H1 (cell line): Measurements from ENCODE around the gene RGS6.

Experiments
- CREB1 ChIP-seq: IDR thresholded peaks from 2 replicates; pipeline ENCODE4 v1.6.1; 2012; ENCODE audit warnings: inconsistent platforms
- EP300 ChIP-seq, 2 experiments: IDR thresholded peaks; 1 replicate in 1 of 2; 2 replicates in 1 of 2; pipeline ENCODE4 v1.6.1; 2011 to 2012; ENCODE audit warnings: low read depth in 2 of 2, low read length in 2 of 2, mild to moderate bottlenecking in 2 of 2, borderline replicate concordance in 1 of 2, inconsistent platforms in 1 of 2, moderate library complexity in 1 of 2
- EZH2 ChIP-seq: fragments of 200-600 bp; sonication (generic); IDR thresholded peaks from 2 replicates; pipeline ENCODE4 v1.7.1; 2012; ENCODE audit warnings: low read depth, mild to moderate bottlenecking, moderate library complexity, low read length, inconsistent platforms; ENCODE audit not compliant: severe bottlenecking
- FOSL1 ChIP-seq: IDR thresholded peaks from 2 replicates; pipeline ENCODE4 v1.6.1; 2011; ENCODE audit warnings: mild to moderate bottlenecking, low read depth, low read length, moderate library complexity; ENCODE audit not compliant: insufficient read depth
- JUN ChIP-seq: IDR thresholded peaks from 2 replicates; pipeline ENCODE4 v1.6.1; 2011; ENCODE audit warnings: low read depth, mild to moderate bottlenecking, improper control_type of control experiment, low read length
- NRF1 ChIP-seq: IDR thresholded peaks from 2 replicates; pipeline ENCODE4 v1.6.1; 2011; ENCODE audit warnings: mild to moderate bottlenecking, low read depth, low read length, improper control_type of control experiment
- POLR2A ChIP-seq, 2 experiments: IDR thresholded peaks; 1 replicate in 1 of 2; 2 replicates in 1 of 2; pipeline ENCODE4 v1.6.1; 2011; ENCODE audit warnings: low read depth in 2 of 2, low read length in 2 of 2, mild to moderate bottlenecking in 2 of 2; ENCODE audit errors: control extremely low read depth in 1 of 2
- POLR2AphosphoS5 ChIP-seq: IDR thresholded peaks from 2 replicates; pipeline ENCODE4 v1.6.1; 2011; ENCODE audit warnings: low read depth, low read length
- SUZ12 ChIP-seq: fragments of 200-600 bp; sonication (generic); IDR thresholded peaks from 2 replicates; pipeline ENCODE4 v1.6.1; 2012; ENCODE audit warnings: mild to moderate bottlenecking, inconsistent platforms, low read length, moderate library complexity, mixed read lengths
- TAF1 ChIP-seq: IDR thresholded peaks from 2 replicates; pipeline ENCODE4 v1.6.1; 2011; ENCODE audit warnings: mild to moderate bottlenecking, low read depth, low read length
- TAF7 ChIP-seq: optimal IDR thresholded peaks from 2 replicates; pipeline ENCODE3; 2011; ENCODE audit warnings: low read depth, mild to moderate bottlenecking, inconsistent platforms, low read length, moderate library complexity, borderline replicate concordance
- YY1 ChIP-seq: IDR thresholded peaks from 2 replicates; pipeline ENCODE4 v1.6.1; 2011; ENCODE audit warnings: low read depth, mild to moderate bottlenecking, low read length
- ZNF274 ChIP-seq: IDR thresholded peaks from 2 replicates; pipeline ENCODE4 v1.7.0; 2012; ENCODE audit warnings: low read length, borderline replicate concordance; ENCODE audit errors: extremely low read depth
- TF ChIP-seq, protein P1 (sequence below), 3 experiments: IDR thresholded peaks; 1 replicate in 2 of 3; 2 replicates in 1 of 3; pipeline versions ENCODE4 v1.5.1 to v1.6.1; 2011; ENCODE audit warnings: low read length in 3 of 3, mild to moderate bottlenecking in 3 of 3, inconsistent platforms in 2 of 3, low read depth in 1 of 3, moderate library complexity in 1 of 3; ENCODE audit not compliant: insufficient read depth in 1 of 3; ENCODE audit errors: control extremely low read depth in 1 of 3

DNA sequence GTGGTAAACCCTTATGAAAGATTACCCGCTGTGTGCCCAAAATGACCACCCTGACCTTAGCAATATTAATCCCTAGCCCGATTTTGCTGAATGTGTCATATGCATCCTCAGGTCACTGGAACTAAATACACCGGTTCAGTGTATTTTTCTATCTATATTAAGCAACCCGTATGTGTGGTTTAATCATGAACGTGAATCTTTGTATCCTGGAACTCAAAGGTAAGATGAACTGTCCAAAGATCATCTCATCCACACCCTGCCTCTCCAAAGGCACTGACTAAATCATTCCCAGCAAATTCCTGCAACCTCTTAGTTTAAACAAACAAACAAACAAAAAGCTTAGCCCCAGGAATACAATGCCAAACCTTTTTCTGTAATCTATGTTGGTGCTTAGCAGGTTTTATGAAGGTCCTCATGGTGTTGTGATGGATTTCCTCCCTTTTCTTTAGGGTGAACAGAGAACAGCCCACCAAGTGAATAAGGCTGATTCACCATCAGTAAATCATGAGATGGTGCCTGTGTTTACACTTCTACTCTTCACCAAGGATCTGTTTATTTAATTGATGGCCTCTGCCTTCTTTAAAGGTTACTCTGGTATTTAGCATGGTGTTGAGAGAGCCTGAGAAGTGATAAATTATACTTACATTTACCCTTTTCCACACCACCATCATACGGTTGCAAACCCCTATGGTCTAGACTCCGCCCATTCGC is 663.1 kb downstream of the RGS6 start:
- TF ChIP-seq, protein P1, sequence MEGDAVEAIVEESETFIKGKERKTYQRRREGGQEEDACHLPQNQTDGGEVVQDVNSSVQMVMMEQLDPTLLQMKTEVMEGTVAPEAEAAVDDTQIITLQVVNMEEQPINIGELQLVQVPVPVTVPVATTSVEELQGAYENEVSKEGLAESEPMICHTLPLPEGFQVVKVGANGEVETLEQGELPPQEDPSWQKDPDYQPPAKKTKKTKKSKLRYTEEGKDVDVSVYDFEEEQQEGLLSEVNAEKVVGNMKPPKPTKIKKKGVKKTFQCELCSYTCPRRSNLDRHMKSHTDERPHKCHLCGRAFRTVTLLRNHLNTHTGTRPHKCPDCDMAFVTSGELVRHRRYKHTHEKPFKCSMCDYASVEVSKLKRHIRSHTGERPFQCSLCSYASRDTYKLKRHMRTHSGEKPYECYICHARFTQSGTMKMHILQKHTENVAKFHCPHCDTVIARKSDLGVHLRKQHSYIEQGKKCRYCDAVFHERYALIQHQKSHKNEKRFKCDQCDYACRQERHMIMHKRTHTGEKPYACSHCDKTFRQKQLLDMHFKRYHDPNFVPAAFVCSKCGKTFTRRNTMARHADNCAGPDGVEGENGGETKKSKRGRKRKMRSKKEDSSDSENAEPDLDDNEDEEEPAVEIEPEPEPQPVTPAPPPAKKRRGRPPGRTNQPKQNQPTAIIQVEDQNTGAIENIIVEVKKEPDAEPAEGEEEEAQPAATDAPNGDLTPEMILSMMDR (IDR thresholded peaks at IDR 0.05; ENCODE audit: control extremely low read depth in 1 of 3, insufficient read depth in 1 of 3, low read depth in 1 of 3, low read length in 3 of 3) = no peak
- no peak for TF ChIP-seq EP300 (IDR thresholded peaks at IDR 0.05; ENCODE audit: borderline replicate concordance in 1 of 2, low read depth in 2 of 2, low read length in 2 of 2)
- no peak for TF ChIP-seq YY1
- TF ChIP-seq FOSL1 = no peak
- TF ChIP-seq NRF1 = no peak
- TF ChIP-seq POLR2A (IDR thresholded peaks at IDR 0.05; ENCODE audit: control extremely low read depth in 1 of 2, low read depth in 2 of 2, low read length in 2 of 2) = no peak
- TF ChIP-seq POLR2AphosphoS5 = no peak
- TF ChIP-seq SUZ12 = no peak
- no peak for TF ChIP-seq EZH2
- no peak for TF ChIP-seq CREB1
- TF ChIP-seq JUN = no peak
- no peak for TF ChIP-seq ZNF274
- TF ChIP-seq TAF1 = no peak
- no peak for TF ChIP-seq TAF7
